Natural killer cell (primary cell): ENCODE data around the gene OR4D1. TPM values are rescaled to one million over a fixed set of nuclear protein-coding genes. Genes with fewer than 3 reads are reported as not detected.

Experiments used
- ATAC-seq, 3 donors: fragments of 150-1000 bp in 2 of 3; fragments of 200-7000 bp in 1 of 3; cut with Tn5 transposase; 1 replicate in 1 of 3; 2 replicates in 2 of 3; pipeline ENCODE4 v1.10.0; 2021; ENCODE audit warnings: mild to moderate bottlenecking in 2 of 3, moderate library complexity in 2 of 3
- DNase-seq, 2 donors: peaks; one replicate each; pipeline versions ENCODE4 v3.0.0 to v3.0.0-alpha.2; 2013 to 2021; ENCODE audit warnings: mixed read lengths in 1 of 2
- H3K27ac ChIP-seq: one replicate; pipeline ENCODE4 v1.5.1; 2013; ENCODE audit warnings: mild to moderate bottlenecking, low read length
- H3K27me3 ChIP-seq: one replicate; pipeline ENCODE4 v1.6.1; 2013; ENCODE audit warnings: low read length; ENCODE audit not compliant: control insufficient read depth, insufficient read depth
- H3K36me3 ChIP-seq: one replicate; pipeline ENCODE4 v1.6.1; 2013; ENCODE audit warnings: low read length; ENCODE audit not compliant: control insufficient read depth, insufficient read depth
- H3K4me1 ChIP-seq: one replicate; pipeline ENCODE4 v1.6.1; 2013; ENCODE audit warnings: low read length; ENCODE audit not compliant: control insufficient read depth, insufficient read depth
- H3K4me3 ChIP-seq: one replicate; pipeline ENCODE4 v1.5.1; 2013; ENCODE audit warnings: low read length
- H3K9me3 ChIP-seq: one replicate; pipeline ENCODE4 v1.6.1; 2013; ENCODE audit warnings: low read length; ENCODE audit not compliant: control insufficient read depth, insufficient read depth
- H3K27ac Mint-ChIP-seq, 2 donors: one replicate each; pipeline ENCODE4 v1.8.0; 2022; ENCODE audit warnings: mild to moderate bottlenecking in 2 of 2, mixed read lengths in 2 of 2, moderate library complexity in 1 of 2
- H3K27me3 Mint-ChIP-seq, 2 donors: one replicate each; pipeline ENCODE4 v1.8.0; 2022; ENCODE audit warnings: low read depth in 2 of 2, mixed read lengths in 2 of 2
- H3K36me3 Mint-ChIP-seq: one replicate; pipeline ENCODE4 v1.8.0; 2022; ENCODE audit warnings: mixed read lengths
- H3K4me1 Mint-ChIP-seq, 2 donors: one replicate each; pipeline ENCODE4 v1.8.0; 2022; ENCODE audit warnings: mixed read lengths in 2 of 2
- H3K4me3 Mint-ChIP-seq: one replicate; pipeline ENCODE4 v1.8.0; 2022; ENCODE audit warnings: mild to moderate bottlenecking, moderate library complexity, mixed read lengths
- H3K9me3 Mint-ChIP-seq, 2 donors: one replicate each; pipeline ENCODE4 v1.8.0; 2022; ENCODE audit warnings: mixed read lengths in 2 of 2
- CTCF ChIP-seq: fragments of 200-600 bp; IDR thresholded peaks from one replicate; pipeline ENCODE4 v1.8.0; 2022; ENCODE audit warnings: antibody characterized with exemption
- WGBS: methylation state at CpG from one replicate; pipeline ENCODE4 v1.1.7; 2013; ENCODE audit warnings: missing lambda C conversion rate; ENCODE audit not compliant: insufficient coverage; 5-methylcytosine and 5-hydroxymethylcytosine counted together
- intact Hi-C: fragments of 100-400 bp; cut with micrococcal nuclease; formaldehyde crosslinking; loops from one replicate; pipeline ENCODE4 v1.14.2; 2022
- total RNA-seq, 4 donors: library from RNA; stranded (reverse); fragments of 120-200 nt in 1 of 4; gene quantifications; one replicate each; pipeline versions ENCODE4 v1.2.3 to v1.2.4, GENCODE V29; 2013 to 2022

Gene OR4D1
- total RNA-seq, 3 donors from 2014 or later (not counting 1 experiment from before 2014, with no cell fraction given), result 1.0 to 1.6 (median 1.2) TPM

GRCh38 chr17:58107306-58107705, 40.9 kb upstream of the OR4D1 start:
- H3K27ac Mint-ChIP-seq, result no peak overlapping the region
- WGBS, result no CpG with 5 or more reads among the region's 1 CpG
- H3K9me3 Mint-ChIP-seq, result no peaks in the 10 kb centered on the region
- H3K27ac ChIP-seq, result no peak overlapping the region
- no peak for ATAC-seq
- H3K27me3 ChIP-seq, result no peaks in the 10 kb centered on the region
- TF ChIP-seq CTCF, result no peak
- DNase-seq, result no peak
- H3K4me1 Mint-ChIP-seq, result no peaks in the 10 kb centered on the region
- no peaks in the 10 kb centered on the region for H3K9me3 ChIP-seq
- no peaks in the 10 kb centered on the region for H3K36me3 Mint-ChIP-seq
- H3K4me3 Mint-ChIP-seq, result no peak overlapping the region
- H3K4me1 ChIP-seq, result no peaks in the 10 kb centered on the region
- intact Hi-C loops, result no loop called here
- H3K27me3 Mint-ChIP-seq, result peaks cover 0 to 2% of the 10 kb centered on the region in 2 donors
- H3K4me3 ChIP-seq, result no peak overlapping the region
- no peaks in the 10 kb centered on the region for H3K36me3 ChIP-seq

- ATAC-seq, result no peak
- H3K4me3 ChIP-seq, result no peak overlapping the region
- TF ChIP-seq CTCF, result no peak
- no peak overlapping the region for H3K27ac Mint-ChIP-seq
- no peaks in the 10 kb centered on the region for H3K27me3 ChIP-seq
- no peak overlapping the region for H3K27ac ChIP-seq
- DNase-seq, result no peak
- H3K36me3 ChIP-seq, result no peaks in the 10 kb centered on the region
- peaks cover 0 to 2% of the 10 kb centered on the region in 2 donors for H3K27me3 Mint-ChIP-seq
- H3K36me3 Mint-ChIP-seq, result no peaks in the 10 kb centered on the region
- H3K9me3 Mint-ChIP-seq, result no peaks in the 10 kb centered on the region
- intact Hi-C loops, result no loop called here
- no peaks in the 10 kb centered on the region for H3K4me1 ChIP-seq
- no peaks in the 10 kb centered on the region for H3K9me3 ChIP-seq
- no CpG with 5 or more reads among the region's 1 CpG for WGBS
- no peaks in the 10 kb centered on the region for H3K4me1 Mint-ChIP-seq
- H3K4me3 Mint-ChIP-seq, result no peak overlapping the region
Measured at GRCh38 chr17:58109197-58109596, 39.0 kb upstream of the OR4D1 start.

- no peak overlapping the region for H3K27ac Mint-ChIP-seq
- intact Hi-C loops, result loop anchor here (5.0 kb wide), 1 partner anchor 103 kb away; the partner anchor contains the start of gene SRSF1
Measured at GRCh38 chr17:58110012-58110411, 38.2 kb upstream of the OR4D1 start.

More at GRCh38 chr17:58110012-58110411, 38.2 kb upstream of the OR4D1 start:
- no peaks in the 10 kb centered on the region for H3K9me3 ChIP-seq
- DNase-seq (no peak), ATAC-seq (no peak)
- Mint-ChIP-seq H3K27me3 (peaks cover 0 to 2% of the 10 kb centered on the region in 2 donors), H3K9me3 (no peaks in the 10 kb centered on the region), H3K4me3 (no peak overlapping the region), H3K36me3 (no peaks in the 10 kb centered on the region), H3K4me1 (no peaks in the 10 kb centered on the region)
- H3K36me3 ChIP-seq, result no peaks in the 10 kb centered on the region
- TF ChIP-seq CTCF, result no peak
- 75% methylated on average over 1 of the region's 5 CpGs for WGBS
- H3K27ac ChIP-seq, result no peak overlapping the region
- no peaks in the 10 kb centered on the region for H3K27me3 ChIP-seq
- no peak overlapping the region for H3K4me3 ChIP-seq
- H3K4me1 ChIP-seq, result no peaks in the 10 kb centered on the region
